Endothelial cell of umbilical vein (primary cell): ENCODE results near the gene HTATSF1. TPM values are rescaled to one million over a fixed set of nuclear protein-coding genes. Genes with fewer than 3 reads are reported as not detected.

Source experiments
- BruUV-seq: library from RNA; stranded (reverse); fragments of 400-500 nt; replicated peaks from 2 replicates; lab custom pipeline; 2021; lab: Mats Ljungman, UMichigan
- CTCF ChIA-PET: fragments of 300-600, 350-600 bp; sonication (Branson Sonifier 250); formaldehyde crosslinking; loops from one replicate; lab custom pipeline; 2021; ENCODE audit warnings: antibody characterized with exemption, inconsistent platforms; lab: Charles Lee
- POLR2A ChIA-PET: fragments of 300-600, 350-600 bp; sonication (Branson Sonifier 250); formaldehyde crosslinking; loops from one replicate; lab custom pipeline; 2021; ENCODE audit warnings: antibody characterized with exemption, inconsistent platforms; lab: Charles Lee
- DNase-seq: peaks from one replicate; pipeline ENCODE4 v3.0.0-alpha.2; 2011; ENCODE audit warnings: low read depth, low spot score
- FAIRE-seq: peaks from 2 replicates; lab custom pipeline; 2011; peaks lifted over from hg19 to GRCh38; lab: Jason Lieb, UNC
- H2AFZ ChIP-seq: 2 replicates; pipeline ENCODE4 v1.6.0; 2012; ENCODE audit warnings: low read depth, low read length, control low read depth, inconsistent platforms
- H3K27ac ChIP-seq: 2 replicates; pipeline ENCODE4 v1.5.1; 2011; ENCODE audit warnings: low read depth, mild to moderate bottlenecking, control low read depth, low read length, moderate library complexity; ENCODE audit not compliant: insufficient read depth
- H3K27me3 ChIP-seq, 2 experiments: 2 replicates each; pipeline versions ENCODE4 v1.6.0 to v1.6.1; 2011; ENCODE audit warnings: low read length in 2 of 2, mixed read lengths in 1 of 2; ENCODE audit not compliant: control insufficient read depth in 2 of 2, insufficient read depth in 2 of 2
- H3K36me3 ChIP-seq, 2 experiments: 2 replicates in 1 of 2; 3 replicates in 1 of 2; pipeline ENCODE4 v1.5.1; 2011; ENCODE audit warnings: low read length in 2 of 2, mild to moderate bottlenecking in 1 of 2, moderate library complexity in 1 of 2; ENCODE audit not compliant: control insufficient read depth in 2 of 2, insufficient read depth in 2 of 2; ENCODE audit errors: extremely low read depth in 1 of 2
- H3K4me1 ChIP-seq: 3 replicates; pipeline ENCODE4 v1.5.1; 2011; ENCODE audit warnings: mild to moderate bottlenecking, low read length; ENCODE audit not compliant: control insufficient read depth, insufficient read depth; ENCODE audit errors: extremely low read depth
- H3K4me2 ChIP-seq: 2 replicates; pipeline ENCODE4 v1.6.1; 2011; ENCODE audit warnings: low read length, control low read depth, mixed read lengths; ENCODE audit not compliant: insufficient read depth
- H3K4me3 ChIP-seq, 3 experiments: fragments of 200-600 bp in 1 of 3; sonication (generic), shearing (Covaris generic) in 1 of 3; replicated peaks in 1 of 3; 2 replicates each; pipeline ENCODE4 v1.5.1; 2011 to 2016; ENCODE audit warnings: control low read depth in 3 of 3, low read length in 3 of 3, mild to moderate bottlenecking in 2 of 3, inconsistent platforms in 1 of 3, low read depth in 1 of 3, moderate library complexity in 1 of 3; ENCODE audit not compliant: insufficient read depth in 1 of 3
- H3K79me2 ChIP-seq: 2 replicates; pipeline ENCODE4 v1.6.0; 2012; ENCODE audit warnings: low read length, inconsistent platforms; ENCODE audit not compliant: control insufficient read depth, insufficient read depth
- H3K9ac ChIP-seq: replicated peaks from 2 replicates; pipeline ENCODE3; 2011; ENCODE audit warnings: low read length, control low read depth; ENCODE audit not compliant: insufficient read depth; ENCODE audit errors: extremely low read depth
- H3K9me1 ChIP-seq: replicated peaks from 3 replicates; pipeline ENCODE4 v1.6.0; 2011; ENCODE audit warnings: mild to moderate bottlenecking, low read length; ENCODE audit not compliant: control insufficient read depth, insufficient read depth; ENCODE audit errors: extremely low read depth
- H3K9me3 ChIP-seq: replicated peaks from 2 replicates; pipeline ENCODE4 v1.5.1; 2012; ENCODE audit warnings: low read length, inconsistent platforms; ENCODE audit not compliant: control insufficient read depth, insufficient read depth
- H4K20me1 ChIP-seq: replicated peaks from 2 replicates; pipeline ENCODE3; 2011; ENCODE audit warnings: mild to moderate bottlenecking, low read length; ENCODE audit not compliant: control insufficient read depth, insufficient read depth; ENCODE audit errors: extremely low read depth
- EZH2 ChIP-seq: IDR thresholded peaks from 2 replicates; pipeline ENCODE4 v1.6.1; 2012; ENCODE audit warnings: borderline replicate concordance, low read depth, mild to moderate bottlenecking, moderate library complexity, low read length, inconsistent platforms; ENCODE audit not compliant: severe bottlenecking
- FOS ChIP-seq: IDR thresholded peaks from 2 replicates; pipeline ENCODE4 v1.6.1; 2011; ENCODE audit warnings: mild to moderate bottlenecking, low read length, moderate library complexity, borderline replicate concordance; ENCODE audit not compliant: insufficient read depth
- GATA2 ChIP-seq: IDR thresholded peaks from 2 replicates; pipeline ENCODE4 v1.7.0; 2011; ENCODE audit warnings: low read depth, mild to moderate bottlenecking, moderate library complexity, mixed read lengths, low read length; ENCODE audit not compliant: insufficient read length, insufficient read depth
- JUN ChIP-seq: IDR thresholded peaks from 2 replicates; pipeline ENCODE4 v1.6.1; 2011; ENCODE audit warnings: borderline replicate concordance, low read depth; ENCODE audit not compliant: insufficient read length, insufficient read depth
- MYC ChIP-seq: IDR thresholded peaks from one replicate; pipeline ENCODE4 v1.6.1; 2011; ENCODE audit warnings: mild to moderate bottlenecking, low read depth, low read length
- POLR2A ChIP-seq: IDR thresholded peaks from 2 replicates; pipeline ENCODE4 v1.6.1; 2012; ENCODE audit warnings: low read depth, mild to moderate bottlenecking, control low read depth, low read length
- POLR2AphosphoS5 ChIP-seq: IDR thresholded peaks from 2 replicates; pipeline ENCODE4 v1.6.1; 2012; ENCODE audit warnings: low read depth, mild to moderate bottlenecking, control low read depth, low read length, moderate library complexity; ENCODE audit not compliant: insufficient read depth
- dilution Hi-C: fragments of 300-500 bp; cut with MboI; formaldehyde crosslinking; loops from one replicate; pipeline ENCODE4 v1.15.0; 2019; ENCODE audit warnings: low sequenced_read_pairs; ENCODE audit not compliant: extremely low pct_ligation_motif_present
- intact Hi-C: fragments of 100-400 bp; cut with micrococcal nuclease; formaldehyde crosslinking; loops from one replicate; pipeline ENCODE4 v1.10.0; 2022
- polyA plus RNA-seq, 4 experiments: library from polyadenylated mRNA; depleted of rRNA in 3 of 4; stranded (reverse) in 3 of 4; unstranded in 1 of 4; fragments of >200 nt; gene quantifications; 2 replicates each; pipeline versions ENCODE4 v1.2.1 to v1.2.3, GENCODE V29; 2011 to 2012; ENCODE audit warnings: missing spikeins in 1 of 4
- total RNA-seq: library from RNA; stranded (reverse); gene quantifications from 2 replicates; pipeline ENCODE4 v1.2.3, GENCODE V29; 2021
- TF ChIP-seq, protein P1 (sequence below): IDR thresholded peaks from 2 replicates; pipeline ENCODE4 v1.6.1; 2011; ENCODE audit not compliant: insufficient read depth, insufficient read length
- TF ChIP-seq, protein P2 (sequence below), 2 donors: IDR thresholded peaks; 1 replicate in 1 of 2; 2 replicates in 1 of 2; pipeline ENCODE4 v1.5.1; 2011; ENCODE audit warnings: low read length in 2 of 2, mild to moderate bottlenecking in 2 of 2, moderate library complexity in 2 of 2, control low read depth in 1 of 2, inconsistent platforms in 1 of 2, low read depth in 1 of 2; ENCODE audit not compliant: insufficient read depth in 1 of 2; ENCODE audit errors: extremely low read depth in 1 of 2

The HTATSF1 gene
- total and polyA plus RNA-seq, 2 donors (not counting 3 experiments of a cell fraction or from before 2014, with no cell fraction given) = 1.0 to 31.1 TPM

DNA sequence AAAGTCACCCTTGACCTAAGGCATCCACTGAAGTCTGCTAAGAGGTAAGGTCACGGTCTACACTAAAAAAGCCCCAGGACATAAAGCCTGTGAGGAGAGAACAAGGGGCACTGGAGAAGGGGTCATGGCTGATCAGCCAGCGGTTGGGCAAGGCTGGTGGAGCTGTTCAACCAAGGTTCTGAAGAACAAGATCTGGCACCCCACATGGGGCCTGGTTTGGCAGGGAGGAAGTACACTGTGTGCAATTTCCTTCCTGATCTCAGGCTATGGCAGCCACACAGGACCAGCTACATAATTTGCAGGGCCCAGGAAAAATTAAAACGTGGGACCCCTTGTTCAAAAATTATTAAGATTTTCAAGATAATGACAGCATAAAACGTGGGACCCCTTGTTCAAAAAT is 23.7 kb upstream of the HTATSF1 start:
- H3K4me3 ChIP-seq = no peak overlapping the region
- no peaks in the 10 kb centered on the region for H3K36me3 ChIP-seq
- H3K9me3 ChIP-seq = no peaks in the 10 kb centered on the region
- no peaks in the 10 kb centered on the region for H3K79me2 ChIP-seq
- intact Hi-C loops (no loop called here), dilution Hi-C loops (no loop called here)
- no peak overlapping the region for H3K9ac ChIP-seq
- no peak overlapping the region for H2AFZ ChIP-seq
- no peak overlapping the region for H3K4me2 ChIP-seq
- H3K27ac ChIP-seq = no peak overlapping the region
- H4K20me1 ChIP-seq = no peaks in the 10 kb centered on the region
- no peaks in the 10 kb centered on the region for H3K4me1 ChIP-seq
- TF ChIP-seq POLR2AphosphoS5 = no peak
- TF ChIP-seq, protein P1, sequence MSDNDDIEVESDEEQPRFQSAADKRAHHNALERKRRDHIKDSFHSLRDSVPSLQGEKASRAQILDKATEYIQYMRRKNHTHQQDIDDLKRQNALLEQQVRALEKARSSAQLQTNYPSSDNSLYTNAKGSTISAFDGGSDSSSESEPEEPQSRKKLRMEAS = no peak
- TF ChIP-seq, protein P2, sequence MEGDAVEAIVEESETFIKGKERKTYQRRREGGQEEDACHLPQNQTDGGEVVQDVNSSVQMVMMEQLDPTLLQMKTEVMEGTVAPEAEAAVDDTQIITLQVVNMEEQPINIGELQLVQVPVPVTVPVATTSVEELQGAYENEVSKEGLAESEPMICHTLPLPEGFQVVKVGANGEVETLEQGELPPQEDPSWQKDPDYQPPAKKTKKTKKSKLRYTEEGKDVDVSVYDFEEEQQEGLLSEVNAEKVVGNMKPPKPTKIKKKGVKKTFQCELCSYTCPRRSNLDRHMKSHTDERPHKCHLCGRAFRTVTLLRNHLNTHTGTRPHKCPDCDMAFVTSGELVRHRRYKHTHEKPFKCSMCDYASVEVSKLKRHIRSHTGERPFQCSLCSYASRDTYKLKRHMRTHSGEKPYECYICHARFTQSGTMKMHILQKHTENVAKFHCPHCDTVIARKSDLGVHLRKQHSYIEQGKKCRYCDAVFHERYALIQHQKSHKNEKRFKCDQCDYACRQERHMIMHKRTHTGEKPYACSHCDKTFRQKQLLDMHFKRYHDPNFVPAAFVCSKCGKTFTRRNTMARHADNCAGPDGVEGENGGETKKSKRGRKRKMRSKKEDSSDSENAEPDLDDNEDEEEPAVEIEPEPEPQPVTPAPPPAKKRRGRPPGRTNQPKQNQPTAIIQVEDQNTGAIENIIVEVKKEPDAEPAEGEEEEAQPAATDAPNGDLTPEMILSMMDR (IDR thresholded peaks at IDR 0.05; ENCODE audit: extremely low read depth in 1 of 2, insufficient read depth in 1 of 2, low read depth in 1 of 2, low read length in 2 of 2) = no peak
- H3K27me3 ChIP-seq = no peaks in the 10 kb centered on the region
- no peaks in the 10 kb centered on the region for H3K9me1 ChIP-seq
- no TSS peak for BruUV-seq
- FAIRE-seq (no peak), DNase-seq (no peak)
- CTCF ChIA-PET = no interaction called here
- POLR2A ChIA-PET = no interaction called here

DNA sequence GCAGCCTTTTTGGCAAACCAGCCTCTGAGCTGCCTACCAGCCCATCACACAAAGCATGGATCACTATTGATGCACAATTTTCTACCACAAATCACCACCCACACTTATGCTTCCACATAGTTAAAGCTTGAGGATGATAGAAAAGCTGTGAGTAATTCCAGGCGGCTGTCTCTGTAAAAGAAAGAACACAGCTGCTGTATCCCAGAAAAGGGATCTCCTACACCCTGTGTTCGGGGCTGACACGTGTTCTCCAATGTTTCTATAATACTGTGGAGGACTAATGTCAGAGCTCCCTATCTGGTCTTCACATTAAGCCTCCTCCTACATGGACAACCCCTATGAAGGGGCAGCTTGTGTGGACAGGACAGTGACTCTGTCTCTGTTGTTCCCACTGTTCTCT is 22.2 kb upstream of the HTATSF1 start:
- H3K27me3 ChIP-seq = no peaks in the 10 kb centered on the region
- DNase-seq (no peak), FAIRE-seq (no peak)
- no peaks in the 10 kb centered on the region for H3K9me3 ChIP-seq
- H3K36me3 ChIP-seq = no peaks in the 10 kb centered on the region
- no peak overlapping the region for H2AFZ ChIP-seq
- no peaks in the 10 kb centered on the region for H4K20me1 ChIP-seq
- no TSS peak for BruUV-seq
- ChIA-PET CTCF (interaction anchor here (1.2 kb wide), 1 partner anchor 9 kb away, joined by 4 read pairs; no protein-coding TSS in a partner anchor), POLR2A (no interaction called here)
- dilution Hi-C loops = no loop called here
- H3K4me2 ChIP-seq = no peak overlapping the region
- TF ChIP-seq EZH2 (no peak), JUN (no peak), POLR2AphosphoS5 (no peak), FOS (no peak), GATA2 (no peak), POLR2A (no peak), MYC (no peak)
- TF ChIP-seq, protein P2 (IDR thresholded peaks at IDR 0.05; ENCODE audit: extremely low read depth in 1 of 2, insufficient read depth in 1 of 2, low read depth in 1 of 2, low read length in 2 of 2) = no peak
- TF ChIP-seq, protein P1 = no peak
- H3K9ac ChIP-seq = no peak overlapping the region
- no peaks in the 10 kb centered on the region for H3K79me2 ChIP-seq
- intact Hi-C loops = no loop called here
- H3K4me3 ChIP-seq = no peak overlapping the region
- no peak overlapping the region for H3K27ac ChIP-seq
- no peaks in the 10 kb centered on the region for H3K9me1 ChIP-seq
- no peaks in the 10 kb centered on the region for H3K4me1 ChIP-seq
